ENCODE data around the gene EHD2.
"Not testable (repeated sequence)": the region's sequence is repeated elsewhere in the genome, so short reads cannot be mapped to it uniquely, and the experiment has no call there.

Gene EHD2, protein sequence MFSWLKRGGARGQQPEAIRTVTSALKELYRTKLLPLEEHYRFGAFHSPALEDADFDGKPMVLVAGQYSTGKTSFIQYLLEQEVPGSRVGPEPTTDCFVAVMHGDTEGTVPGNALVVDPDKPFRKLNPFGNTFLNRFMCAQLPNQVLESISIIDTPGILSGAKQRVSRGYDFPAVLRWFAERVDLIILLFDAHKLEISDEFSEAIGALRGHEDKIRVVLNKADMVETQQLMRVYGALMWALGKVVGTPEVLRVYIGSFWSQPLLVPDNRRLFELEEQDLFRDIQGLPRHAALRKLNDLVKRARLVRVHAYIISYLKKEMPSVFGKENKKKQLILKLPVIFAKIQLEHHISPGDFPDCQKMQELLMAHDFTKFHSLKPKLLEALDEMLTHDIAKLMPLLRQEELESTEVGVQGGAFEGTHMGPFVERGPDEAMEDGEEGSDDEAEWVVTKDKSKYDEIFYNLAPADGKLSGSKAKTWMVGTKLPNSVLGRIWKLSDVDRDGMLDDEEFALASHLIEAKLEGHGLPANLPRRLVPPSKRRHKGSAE

DNA sequence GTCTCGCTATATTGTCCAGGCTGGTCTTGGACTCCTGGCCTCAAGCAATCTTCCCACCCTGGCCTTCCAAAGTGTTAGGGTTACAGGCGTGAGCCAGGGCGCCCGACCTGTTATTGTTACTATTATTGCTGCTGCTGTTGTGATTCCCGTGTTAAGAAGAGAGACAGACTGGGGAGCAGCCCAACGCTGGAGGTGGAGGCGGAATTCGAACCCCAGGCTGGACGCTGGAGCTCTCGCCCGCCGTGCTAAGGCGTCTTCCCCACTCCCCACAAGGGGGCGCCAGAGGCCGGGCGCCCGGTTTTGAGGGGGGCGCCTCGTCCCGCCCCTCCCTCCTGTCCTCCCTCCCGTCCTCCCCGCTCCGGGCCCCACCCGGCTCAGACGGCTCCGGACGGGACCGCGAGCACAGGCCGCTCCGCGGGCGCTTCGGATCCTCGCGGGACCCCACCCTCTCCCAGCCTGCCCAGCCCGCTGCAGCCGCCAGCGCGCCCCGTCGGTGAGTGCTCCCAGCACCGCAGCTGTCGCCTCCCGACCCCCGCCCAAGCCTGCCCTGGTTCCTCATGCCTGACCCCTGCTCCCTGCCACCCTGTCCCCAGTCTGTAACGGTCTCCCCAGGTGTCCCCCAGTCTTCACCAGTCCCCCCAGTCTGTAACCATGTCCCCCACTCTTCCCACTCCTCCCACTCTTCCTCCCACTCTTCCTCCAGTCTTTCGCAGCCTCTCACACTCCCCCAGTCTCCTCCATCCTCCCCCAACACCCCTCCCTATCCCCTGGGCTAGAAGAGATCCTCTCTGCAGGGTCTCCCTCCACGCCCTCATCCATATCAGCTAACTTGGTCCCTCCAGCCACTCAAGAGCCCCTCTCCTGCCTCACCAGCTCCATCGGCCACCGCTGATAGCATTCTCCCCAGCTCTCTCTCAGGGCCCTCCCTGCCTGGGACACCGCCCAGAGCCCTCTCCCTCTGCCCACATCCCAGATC lies at the start of gene EHD2:
TSS of gene EHD2 (plus strand) at position 377 of the 976 bp plus-strand sequence. CDS start 3,191 bp downstream, outside the sequence.
- peak; percentile 35 for DNase-seq

DNA sequence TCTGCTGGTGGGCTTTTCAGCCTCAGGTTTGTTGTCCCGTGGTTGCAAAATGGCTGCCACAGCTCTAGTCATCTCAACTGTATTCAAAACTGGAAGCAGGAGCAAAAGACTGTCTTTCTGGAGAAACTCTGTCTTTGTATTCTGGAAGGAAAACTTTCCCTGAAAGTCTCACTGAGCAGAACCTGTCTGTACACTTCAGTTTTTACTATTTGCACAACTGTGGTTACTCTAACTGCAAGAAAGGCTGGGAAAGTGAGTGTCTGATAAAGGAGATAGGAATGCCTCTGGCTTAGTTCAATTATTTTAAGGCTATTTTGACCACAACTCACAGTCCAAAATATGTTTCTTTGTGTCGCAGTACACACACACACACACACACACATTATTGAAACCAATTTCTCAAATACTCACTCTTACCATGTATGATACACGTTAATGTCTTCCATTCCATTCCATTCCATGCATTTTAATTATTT lies 49.7 kb upstream of the EHD2 start:
- no peak for DNase-seq

DNA sequence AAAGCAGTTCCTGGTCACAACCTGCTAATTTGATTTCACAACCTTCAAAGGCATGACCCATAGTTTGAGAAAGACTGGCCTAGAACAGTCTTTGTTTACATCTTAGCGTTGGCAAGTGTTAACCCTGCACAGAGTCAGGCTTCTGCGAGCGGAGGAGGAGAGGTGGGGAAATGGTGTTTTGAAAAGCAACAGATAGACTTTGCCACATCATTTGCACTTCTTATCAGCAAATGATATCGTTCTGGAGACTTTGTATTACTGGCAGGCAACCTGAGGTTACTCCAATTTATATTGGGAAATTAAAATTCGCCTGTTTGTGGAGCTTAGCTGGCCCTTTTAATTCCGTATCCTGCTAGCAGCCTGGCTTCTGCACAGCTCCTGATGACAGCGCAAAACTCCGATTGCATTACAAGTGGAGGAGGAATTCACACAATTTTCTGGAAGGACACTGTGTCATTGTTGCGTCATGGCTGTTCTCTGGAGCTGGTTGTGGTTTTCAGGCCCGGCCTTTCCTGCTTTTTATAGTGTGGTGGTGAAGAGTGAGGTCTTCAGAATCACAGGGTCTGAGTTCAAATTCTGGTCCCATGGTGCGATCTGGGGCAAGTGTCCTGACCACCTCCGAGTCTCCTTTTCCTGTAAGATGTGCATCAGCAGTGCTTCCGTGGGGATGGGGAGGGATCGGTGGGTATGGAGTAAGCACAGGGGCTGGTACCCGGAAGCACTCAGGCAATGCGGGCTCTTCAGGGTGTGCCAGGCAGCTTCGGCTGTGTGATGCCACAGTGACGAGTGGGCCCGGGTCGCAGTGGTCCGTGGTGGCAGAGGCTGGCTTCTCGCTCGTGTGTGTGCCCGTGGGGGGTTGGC lies 49.1 kb upstream of the EHD2 start:
- no peak for DNase-seq

DNA sequence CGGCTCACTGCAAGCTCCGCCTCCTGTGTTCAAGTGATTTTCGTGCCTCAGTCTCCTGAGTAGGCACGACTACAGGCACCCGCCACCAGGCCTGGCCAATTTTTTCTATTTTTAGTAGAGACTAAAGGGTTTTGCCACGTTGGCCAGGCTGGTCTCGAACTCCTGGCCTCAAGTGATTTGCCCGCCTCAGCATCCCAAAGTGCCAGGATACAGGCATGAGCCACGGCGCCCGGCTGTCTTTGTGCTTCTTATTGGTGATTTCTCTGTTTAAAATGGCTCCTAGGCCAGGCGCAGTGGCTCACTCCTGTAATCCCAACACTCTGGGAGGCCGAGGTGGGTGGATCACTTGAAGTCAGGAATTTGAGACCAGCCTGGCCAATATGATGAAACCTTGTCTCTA lies 44.7 kb upstream of the EHD2 start:
- DNase-seq = not testable (repeated sequence)

- DNase-seq = no peak
These were observed 42.5 kb upstream of the EHD2 start for GRCh38 chr19:47670736-47671135.

GRCh38 chr19:47671499-47671898 lies 41.7 kb upstream of the EHD2 start:
- no peak for DNase-seq

DNA sequence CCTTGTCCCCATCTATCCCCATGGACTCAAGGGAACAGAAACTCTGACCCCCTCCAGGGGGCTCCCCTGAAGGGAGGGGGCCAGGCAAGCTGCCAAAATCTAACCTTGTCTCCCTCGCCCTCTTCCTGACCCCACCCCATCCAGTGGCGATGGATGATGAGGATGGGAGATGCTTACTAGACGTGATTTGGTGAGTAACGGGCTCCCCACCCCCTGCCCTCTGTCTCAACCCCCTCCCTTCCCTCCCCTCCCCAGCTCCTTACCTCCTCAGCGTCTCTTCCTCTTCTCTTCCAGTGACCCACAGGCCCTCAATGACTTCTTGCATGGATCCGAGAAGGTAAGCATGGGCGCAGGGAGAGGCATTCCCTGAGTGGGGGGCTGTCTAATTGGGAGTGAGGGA lies 39.8 kb upstream of the EHD2 start:
- DNase-seq = no peak

- no peak for DNase-seq
These were observed 38.7 kb upstream of the EHD2 start for GRCh38 chr19:47674548-47674947.

GRCh38 chr19:47675271-47675670 lies 38.0 kb upstream of the EHD2 start:
- no peak for DNase-seq

GRCh38 chr19:47675859-47676258 lies 37.4 kb upstream of the EHD2 start:
- DNase-seq = no peak

GRCh38 chr19:47676811-47677210 lies 36.4 kb upstream of the EHD2 start:
- no peak for DNase-seq

GRCh38 chr19:47679251-47679900 lies 33.8 kb upstream of the EHD2 start:
- no peak for DNase-seq

GRCh38 chr19:47679922-47680857 lies 33.0 kb upstream of the EHD2 start:
- no peak for DNase-seq

DNA sequence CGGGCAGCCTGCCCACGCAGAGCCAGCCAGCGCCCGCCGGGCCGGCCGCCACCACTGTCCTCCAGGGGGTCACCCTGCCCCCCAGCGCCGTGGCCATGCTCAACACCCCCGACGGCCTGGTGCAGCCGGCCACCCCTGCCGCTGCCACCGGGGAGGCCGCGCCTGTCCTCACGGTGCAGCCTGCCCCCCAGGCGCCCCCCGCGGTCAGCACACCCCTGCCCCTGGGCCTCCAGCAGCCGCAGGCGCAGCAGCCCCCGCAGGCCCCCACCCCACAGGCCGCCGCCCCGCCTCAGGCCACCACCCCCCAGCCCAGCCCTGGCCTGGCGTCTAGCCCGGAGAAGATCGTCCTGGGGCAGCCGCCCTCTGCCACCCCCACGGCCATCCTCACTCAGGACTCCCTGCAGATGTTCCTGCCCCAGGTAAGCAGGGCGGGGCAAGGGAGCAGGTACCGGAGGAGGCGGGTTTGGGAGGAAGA lies 32.3 kb upstream of the EHD2 start:
- DNase-seq = no peak

DNA sequence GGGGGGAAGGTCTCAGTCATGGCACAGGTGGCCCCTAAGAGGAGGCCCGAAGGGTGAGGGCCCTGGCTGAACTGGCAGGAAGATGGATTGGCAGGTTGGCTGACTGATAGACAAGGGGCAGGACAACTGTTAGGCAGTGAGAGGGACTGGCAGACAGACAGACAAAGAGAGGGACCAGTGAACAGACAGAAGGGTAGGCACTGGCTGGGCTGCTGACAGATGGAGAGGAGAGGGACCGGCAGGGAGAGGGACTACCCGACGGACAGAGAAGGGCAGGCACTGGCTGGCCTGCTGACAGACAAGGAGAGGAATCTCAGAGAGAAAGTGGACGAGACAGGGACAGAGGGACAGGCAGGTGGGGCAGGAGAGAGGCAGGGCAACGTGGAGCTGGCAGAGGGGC lies 31.8 kb upstream of the EHD2 start:
- no peak for DNase-seq

GRCh38 chr19:47681936-47682335 lies 31.3 kb upstream of the EHD2 start:
- DNase-seq = no peak

DNA sequence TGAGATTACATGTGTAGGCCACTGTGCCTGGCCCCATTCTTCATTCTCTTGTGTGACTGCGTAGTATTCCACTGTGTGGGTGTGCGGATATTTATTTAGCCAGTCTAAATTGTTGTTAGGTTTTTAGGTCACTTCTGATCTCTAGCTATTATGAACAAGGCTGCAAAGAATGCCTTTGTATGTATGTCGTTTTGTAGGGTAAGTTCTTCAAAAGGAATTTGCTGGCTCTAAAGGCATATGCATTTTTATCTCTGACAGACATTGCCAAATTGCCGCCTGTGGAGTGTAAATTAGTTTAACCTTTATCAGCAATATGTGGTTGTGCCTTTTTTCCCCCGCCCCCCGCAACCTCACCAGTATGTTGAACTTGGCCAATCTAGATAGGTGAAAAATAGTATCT lies 30.3 kb upstream of the EHD2 start:
- DNase-seq = no peak

GRCh38 chr19:47686679-47687450 lies 26.4 kb upstream of the EHD2 start:
- no peak for DNase-seq

DNA sequence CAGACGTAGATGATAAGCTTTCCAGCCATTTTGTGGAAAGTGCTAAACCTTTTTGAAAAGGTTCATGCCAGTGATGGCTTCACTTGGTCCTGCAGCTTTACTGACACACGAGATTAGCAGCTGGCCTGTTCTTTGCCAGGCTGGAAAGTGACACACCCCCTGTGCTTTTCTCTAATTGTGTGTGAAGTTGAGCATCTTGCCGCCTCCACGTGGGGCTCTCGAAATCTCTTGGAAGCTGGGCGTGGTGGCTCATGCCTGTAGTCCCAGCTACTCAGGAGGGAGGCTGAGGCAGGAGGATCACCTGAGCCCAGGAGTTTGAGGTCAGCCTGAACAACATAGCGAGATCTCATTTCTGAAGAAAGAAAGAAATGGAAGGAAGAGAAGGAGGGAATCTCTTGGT lies 25.3 kb upstream of the EHD2 start:
- no peak for DNase-seq

GRCh38 chr19:47691090-47691489 lies 22.1 kb upstream of the EHD2 start:
- DNase-seq = no peak
